ENCODE data around the gene TAB3. TPM values are rescaled to one million over a fixed set of nuclear protein-coding genes. Genes with fewer than 3 reads are reported as not detected.

TAB3 gene
- total and polyA plus RNA-seq, 9 of the 15 experiments (the other 6 are each of a cell fraction or from before 2014, with no cell fraction given) = 2.4 to 31.1 (median 15.5) TPM

DNA sequence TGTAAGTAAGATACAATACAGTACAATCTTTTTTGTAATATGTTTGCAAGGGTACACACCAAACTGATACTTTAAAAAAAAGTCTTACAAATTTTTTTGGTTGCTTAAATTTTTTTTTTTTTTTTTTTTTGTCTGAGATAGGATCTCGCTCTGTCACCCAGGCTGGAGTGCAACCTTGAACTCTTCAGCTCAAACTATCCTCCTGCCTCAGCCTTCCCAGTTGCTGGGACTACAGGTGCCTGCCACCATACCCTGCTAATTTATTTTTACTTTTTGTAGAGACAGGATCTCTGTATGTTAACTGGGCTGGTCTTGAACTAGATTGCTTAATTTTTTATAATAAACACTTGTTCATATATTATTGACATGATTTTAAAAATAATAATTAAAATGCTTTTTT, 41.1 kb upstream of the TAB3 start:
- ChIA-PET CTCF (ENCODE audit: low intra/inter-chr PET ratio) (no interaction called here), POLR2A (no interaction called here)
- in situ Hi-C loops (cut with MboI) = no loop called here
- BruUV-seq (replicated peaks) = no TSS peak
- no peak overlapping the region for H3K4me2 ChIP-seq (ENCODE audit: insufficient read depth, low read length)
- no peak for DNase-seq (ENCODE audit: extremely low read depth in 1 of 4, low spot score in 3 of 4)
- H3K4me1 ChIP-seq (replicated peaks in 1 of 2; ENCODE audit: control insufficient read depth in 2 of 2, insufficient read depth in 2 of 2, low read length in 2 of 2) = no peaks in the 10 kb centered on the region; a peak in 1 of 5 replicates
- H3K27me3 ChIP-seq (ENCODE audit: control insufficient read depth in 2 of 2, insufficient read depth in 2 of 2, low read length in 2 of 2) = no peaks in the 10 kb centered on the region
- intact Hi-C loops (cut with micrococcal nuclease) = no loop called here
- TF ChIP-seq MAZ (CRISPR knock-in tag; conservative IDR thresholded peaks at IDR 0.05 in 1 of 2, IDR thresholded peaks at IDR 0.05 in 1 of 2) (no peak), E2F3 (CRISPR knock-in tag; IDR thresholded peaks at IDR 0.05) (no peak), YY1 (IDR thresholded peaks at IDR 0.05; ENCODE audit: borderline replicate concordance in 1 of 3, control insufficient read depth in 1 of 3, extremely low read depth in 1 of 3, insufficient read depth in 3 of 3, insufficient read length in 1 of 3, insufficient replicate concordance in 2 of 3, low read depth in 1 of 3, low read length in 2 of 3) (no peak), BACH1 (tag; IDR thresholded peaks at IDR 0.05) (no peak), MED1 (CRISPR knock-in tag; IDR thresholded peaks at IDR 0.05; ENCODE audit: borderline replicate concordance) (no peak), CHD1 (IDR thresholded peaks at IDR 0.05; ENCODE audit: low read length) (no peak), NR1H2 (CRISPR knock-in tag; IDR thresholded peaks at IDR 0.05) (no peak), YBX1 (IDR thresholded peaks at IDR 0.05) (no peak), ZBTB1 (CRISPR knock-in tag; IDR thresholded peaks at IDR 0.05; ENCODE audit: borderline replicate concordance, low read depth) (no peak), HDAC8 (tag; IDR thresholded peaks at IDR 0.05) (no peak), NR2C2 (CRISPR knock-in tag; IDR thresholded peaks at IDR 0.05) (no peak), NR2C2 (tag; IDR thresholded peaks at IDR 0.05) (no peak), ZNF165 (CRISPR knock-in tag; IDR thresholded peaks at IDR 0.05; ENCODE audit: borderline replicate concordance) (no peak), PHB2 (IDR thresholded peaks at IDR 0.05; ENCODE audit: low read depth) (no peak), FOXJ2 (tag; IDR thresholded peaks at IDR 0.05) (no peak), NCOR1 (IDR thresholded peaks at IDR 0.05) (no peak)
- TF ChIP-seq, protein P1, sequence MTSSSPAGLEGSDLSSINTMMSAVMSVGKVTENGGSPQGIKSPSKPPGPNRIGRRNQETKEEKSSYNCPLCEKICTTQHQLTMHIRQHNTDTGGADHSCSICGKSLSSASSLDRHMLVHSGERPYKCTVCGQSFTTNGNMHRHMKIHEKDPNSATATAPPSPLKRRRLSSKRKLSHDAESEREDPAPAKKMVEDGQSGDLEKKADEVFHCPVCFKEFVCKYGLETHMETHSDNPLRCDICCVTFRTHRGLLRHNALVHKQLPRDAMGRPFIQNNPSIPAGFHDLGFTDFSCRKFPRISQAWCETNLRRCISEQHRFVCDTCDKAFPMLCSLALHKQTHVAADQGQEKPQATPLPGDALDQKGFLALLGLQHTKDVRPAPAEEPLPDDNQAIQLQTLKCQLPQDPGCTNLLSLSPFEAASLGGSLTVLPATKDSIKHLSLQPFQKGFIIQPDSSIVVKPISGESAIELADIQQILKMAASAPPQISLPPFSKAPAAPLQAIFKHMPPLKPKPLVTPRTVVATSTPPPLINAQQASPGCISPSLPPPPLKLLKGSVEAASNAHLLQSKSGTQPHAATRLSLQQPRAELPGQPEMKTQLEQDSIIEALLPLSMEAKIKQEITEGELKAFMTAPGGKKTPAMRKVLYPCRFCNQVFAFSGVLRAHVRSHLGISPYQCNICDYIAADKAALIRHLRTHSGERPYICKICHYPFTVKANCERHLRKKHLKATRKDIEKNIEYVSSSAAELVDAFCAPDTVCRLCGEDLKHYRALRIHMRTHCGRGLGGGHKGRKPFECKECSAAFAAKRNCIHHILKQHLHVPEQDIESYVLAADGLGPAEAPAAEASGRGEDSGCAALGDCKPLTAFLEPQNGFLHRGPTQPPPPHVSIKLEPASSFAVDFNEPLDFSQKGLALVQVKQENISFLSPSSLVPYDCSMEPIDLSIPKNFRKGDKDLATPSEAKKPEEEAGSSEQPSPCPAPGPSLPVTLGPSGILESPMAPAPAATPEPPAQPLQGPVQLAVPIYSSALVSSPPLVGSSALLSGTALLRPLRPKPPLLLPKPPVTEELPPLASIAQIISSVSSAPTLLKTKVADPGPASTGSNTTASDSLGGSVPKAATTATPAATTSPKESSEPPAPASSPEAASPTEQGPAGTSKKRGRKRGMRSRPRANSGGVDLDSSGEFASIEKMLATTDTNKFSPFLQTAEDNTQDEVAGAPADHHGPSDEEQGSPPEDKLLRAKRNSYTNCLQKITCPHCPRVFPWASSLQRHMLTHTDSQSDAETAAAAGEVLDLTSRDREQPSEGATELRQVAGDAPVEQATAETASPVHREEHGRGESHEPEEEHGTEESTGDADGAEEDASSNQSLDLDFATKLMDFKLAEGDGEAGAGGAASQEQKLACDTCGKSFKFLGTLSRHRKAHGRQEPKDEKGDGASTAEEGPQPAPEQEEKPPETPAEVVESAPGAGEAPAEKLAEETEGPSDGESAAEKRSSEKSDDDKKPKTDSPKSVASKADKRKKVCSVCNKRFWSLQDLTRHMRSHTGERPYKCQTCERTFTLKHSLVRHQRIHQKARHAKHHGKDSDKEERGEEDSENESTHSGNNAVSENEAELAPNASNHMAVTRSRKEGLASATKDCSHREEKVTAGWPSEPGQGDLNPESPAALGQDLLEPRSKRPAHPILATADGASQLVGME (CRISPR knock-in tag; IDR thresholded peaks at IDR 0.05) = no peak
- TF ChIP-seq, protein P2, sequence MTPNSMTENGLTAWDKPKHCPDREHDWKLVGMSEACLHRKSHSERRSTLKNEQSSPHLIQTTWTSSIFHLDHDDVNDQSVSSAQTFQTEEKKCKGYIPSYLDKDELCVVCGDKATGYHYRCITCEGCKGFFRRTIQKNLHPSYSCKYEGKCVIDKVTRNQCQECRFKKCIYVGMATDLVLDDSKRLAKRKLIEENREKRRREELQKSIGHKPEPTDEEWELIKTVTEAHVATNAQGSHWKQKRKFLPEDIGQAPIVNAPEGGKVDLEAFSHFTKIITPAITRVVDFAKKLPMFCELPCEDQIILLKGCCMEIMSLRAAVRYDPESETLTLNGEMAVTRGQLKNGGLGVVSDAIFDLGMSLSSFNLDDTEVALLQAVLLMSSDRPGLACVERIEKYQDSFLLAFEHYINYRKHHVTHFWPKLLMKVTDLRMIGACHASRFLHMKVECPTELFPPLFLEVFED (CRISPR knock-in tag; conservative IDR thresholded peaks at IDR 0.05) = no peak
- no peak for FAIRE-seq
- H2AFZ ChIP-seq (ENCODE audit: low read depth, low read length) = no peak overlapping the region
- no peak overlapping the region for H3K27ac ChIP-seq (ENCODE audit: extremely low read depth, low read depth, low read length)
- H3K4me3 ChIP-seq = no peak overlapping the region
- H3K9ac ChIP-seq (ENCODE audit: insufficient read depth in 1 of 2, low read depth in 2 of 2, low read length in 2 of 2) = no peak overlapping the region
- no peaks in the 10 kb centered on the region for H3K36me3 ChIP-seq (ENCODE audit: control insufficient read depth, insufficient read depth, low read length)
- no peaks in the 10 kb centered on the region for H3K9me1 ChIP-seq (ENCODE audit: control insufficient read depth, insufficient read depth, low read length)
- no peaks in the 10 kb centered on the region for H3K79me2 ChIP-seq (ENCODE audit: control insufficient read depth, insufficient read depth, low read length)
- 22% methylated on average over 1 of the region's 1 CpG for WGBS (ENCODE audit: insufficient coverage, low coverage, missing lambda C conversion rate)
- H4K20me1 ChIP-seq (replicated peaks; ENCODE audit: control insufficient read depth, insufficient read depth, low read length) = no peaks in the 10 kb centered on the region
- ATAC-seq = no peak
- H3K9me3 ChIP-seq (replicated peaks; ENCODE audit: control insufficient read depth, insufficient read depth, low read depth, low read length) = no peaks in the 10 kb centered on the region
